ENCODE data around the gene KIAA1210. TPM values are rescaled to one million over a fixed set of nuclear protein-coding genes. Genes with fewer than 3 reads are reported as not detected.
"Not testable (repeated sequence)": the region's sequence is repeated elsewhere in the genome, so short reads cannot be mapped to it uniquely, and the experiment has no call there.

KIAA1210 gene
- total RNA-seq, 2 experiments from 2014 or later = not detected

GRCh38 chrX:119042040-119042439, 85.6 kb downstream of the KIAA1210 start:
- H3K36me3 Mint-ChIP-seq (ENCODE audit: low read depth) = no peaks in the 10 kb centered on the region
- CTCF ChIA-PET = no interaction called here
- H3K9me3 Mint-ChIP-seq = no peaks in the 10 kb centered on the region
- no peak for DNase-seq
- H3K4me1 Mint-ChIP-seq = no peaks in the 10 kb centered on the region
- no peak overlapping the region for H3K27ac Mint-ChIP-seq
- H3K27me3 Mint-ChIP-seq = no peaks in the 10 kb centered on the region
- H3K4me3 Mint-ChIP-seq = no peak overlapping the region
- POLR2A ChIA-PET = no interaction called here

GRCh38 chrX:119041175-119041574, 86.4 kb downstream of the KIAA1210 start:
- POLR2A ChIA-PET = no interaction called here
- CTCF ChIA-PET = no interaction called here
- no peaks in the 10 kb centered on the region for H3K4me1 Mint-ChIP-seq
- no peaks in the 10 kb centered on the region for H3K36me3 Mint-ChIP-seq (ENCODE audit: low read depth)
- no peak for DNase-seq
- no peak overlapping the region for H3K27ac Mint-ChIP-seq
- H3K4me3 Mint-ChIP-seq = no peak overlapping the region
- H3K9me3 Mint-ChIP-seq = no peaks in the 10 kb centered on the region
- no peaks in the 10 kb centered on the region for H3K27me3 Mint-ChIP-seq

GRCh38 chrX:119040432-119040831, 87.2 kb downstream of the KIAA1210 start:
- Mint-ChIP-seq H3K4me1 (no peaks in the 10 kb centered on the region), H3K27ac (no peak overlapping the region), H3K9me3 (no peaks in the 10 kb centered on the region), H3K27me3 (no peaks in the 10 kb centered on the region), H3K4me3 (no peak overlapping the region), H3K36me3 (ENCODE audit: low read depth) (no peaks in the 10 kb centered on the region)
- POLR2A ChIA-PET = no interaction called here
- no peak for DNase-seq
- CTCF ChIA-PET = no interaction called here

GRCh38 chrX:119036107-119037029, 91.2 kb downstream of the KIAA1210 start:
- CTCF ChIA-PET = no interaction called here
- POLR2A ChIA-PET = no interaction called here
- Mint-ChIP-seq H3K9me3 (no peaks in the 10 kb centered on the region), H3K4me1 (no peaks in the 10 kb centered on the region), H3K4me3 (no peak overlapping the region), H3K27me3 (peaks cover 3% of the 10 kb centered on the region), H3K27ac (no peak overlapping the region), H3K36me3 (ENCODE audit: low read depth) (no peaks in the 10 kb centered on the region)
- DNase-seq = no peak

- Mint-ChIP-seq H3K9me3 (no peaks in the 10 kb centered on the region), H3K27me3 (peaks cover 3% of the 10 kb centered on the region), H3K27ac (no peak overlapping the region), H3K36me3 (ENCODE audit: low read depth) (no peaks in the 10 kb centered on the region), H3K4me1 (no peaks in the 10 kb centered on the region), H3K4me3 (no peak overlapping the region)
- CTCF ChIA-PET = no interaction called here
- DNase-seq = no peak
- POLR2A ChIA-PET = no interaction called here
Measured at GRCh38 chrX:119030990-119031389, 96.6 kb downstream of the KIAA1210 start.

GRCh38 chrX:119029656-119030055, 98.0 kb downstream of the KIAA1210 start:
- POLR2A ChIA-PET; H3K27ac Mint-ChIP-seq; H3K9me3 Mint-ChIP-seq; H3K4me3 Mint-ChIP-seq; H3K27me3 Mint-ChIP-seq; CTCF ChIA-PET; H3K4me1 Mint-ChIP-seq; H3K36me3 Mint-ChIP-seq (ENCODE audit: low read depth); DNase-seq: not testable (repeated sequence)

- H3K27ac Mint-ChIP-seq = no peak overlapping the region
- POLR2A ChIA-PET = no interaction called here
- H3K9me3 Mint-ChIP-seq = no peaks in the 10 kb centered on the region
- no peaks in the 10 kb centered on the region for H3K36me3 Mint-ChIP-seq (ENCODE audit: low read depth)
- H3K4me1 Mint-ChIP-seq = no peaks in the 10 kb centered on the region
- CTCF ChIA-PET = no interaction called here
- peaks cover 3% of the 10 kb centered on the region for H3K27me3 Mint-ChIP-seq
- H3K4me3 Mint-ChIP-seq = no peak overlapping the region
- no peak for DNase-seq
Measured at GRCh38 chrX:119028733-119029330, 98.8 kb downstream of the KIAA1210 start.

Other genes with a start within 250 kb of the KIAA1210 start
- gene LONRF3, start 153.2 kb downstream of the KIAA1210 start, total RNA-seq = under 1 TPM; 0.50 to 0.73 TPM
- gene CT47C1, start 54.8 kb downstream of the KIAA1210 start, total RNA-seq = not detected
- 10 to 100 TPM; 30.5 to 30.9 TPM for gene PGRMC1, start 108.5 kb upstream of the KIAA1210 start, total RNA-seq

All from activated CD4-positive, alpha-beta memory T cell treated with anti-CD3 and anti-CD28 coated beads, Interleukin-2, amount 10 ng/mL, durations not matched to agents 7 days and 5 days (primary cell).